Keratinocyte (primary cell): ENCODE measurements around the gene COPG2.

ENCODE experiments used
- CTCF ChIP-seq, 3 experiments: IDR thresholded peaks in 1 of 3; conservative IDR thresholded peaks in 1 of 3; optimal IDR thresholded peaks in 1 of 3; 2 replicates in 2 of 3; 3 replicates in 1 of 3; pipeline versions ENCODE3 to v1.5.1; 2011; ENCODE audit warnings: low read length in 3 of 3, mild to moderate bottlenecking in 3 of 3, moderate library complexity in 2 of 3, control low read depth in 1 of 3, inconsistent platforms in 1 of 3; ENCODE audit not compliant: insufficient read depth in 2 of 3; ENCODE audit errors: extremely low read depth in 1 of 3
- EZH2 ChIP-seq: IDR thresholded peaks from one replicate; pipeline ENCODE4 v1.6.1; 2012; ENCODE audit warnings: inconsistent platforms, mild to moderate bottlenecking, low read length, moderate library complexity

DNA sequence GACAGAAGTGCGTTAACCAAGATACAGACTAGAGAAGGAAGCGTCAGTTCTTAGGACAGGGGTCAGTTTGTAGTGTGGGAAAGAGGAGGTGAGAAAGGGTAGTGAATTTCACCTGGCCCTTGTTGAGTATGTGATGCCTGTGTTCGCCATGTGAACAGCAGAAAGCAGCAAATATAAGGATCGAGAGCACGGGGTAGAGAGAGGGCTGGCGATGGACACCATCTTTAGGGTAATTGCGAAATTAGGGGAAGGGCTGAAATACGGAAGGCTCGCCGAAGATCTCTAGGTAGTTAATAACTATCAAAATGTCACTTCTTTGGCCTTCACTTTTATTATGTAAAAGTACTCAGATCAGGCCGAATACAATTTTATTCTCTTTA lies 182.8 kb downstream of the COPG2 start:
- TF ChIP-seq CTCF (optimal IDR thresholded peaks at IDR 0.05 in 1 of 3, IDR thresholded peaks at IDR 0.05 in 1 of 3, conservative IDR thresholded peaks at IDR 0.05 in 1 of 3; ENCODE audit: extremely low read depth in 1 of 3, insufficient read depth in 2 of 3, low read length in 3 of 3) (no peak), EZH2 (no peak)
